ENCODE data around the gene KCNH1.
A peak's percentile ranks its signal among the peaks of the same experiment; 100 is the strongest.
"Not testable (repeated sequence)": the region's sequence is repeated elsewhere in the genome, so short reads cannot be mapped to it uniquely, and the experiment has no call there.

The KCNH1 gene

GRCh38 chr1:210995931-210996330 lies 138.0 kb downstream of the KCNH1 start:
- not testable (repeated sequence) for DNase-seq

GRCh38 chr1:210992837-210993236 lies 141.1 kb downstream of the KCNH1 start:
- no peak for DNase-seq

- DNase-seq = peak; percentile 86
Measured at GRCh38 chr1:210989905-210990304, 144.0 kb downstream of the KCNH1 start.

GRCh38 chr1:210981490-210981889 lies 152.5 kb downstream of the KCNH1 start:
- no peak for DNase-seq

- no peak for DNase-seq
Measured at GRCh38 chr1:210980082-210980481, 153.9 kb downstream of the KCNH1 start.

GRCh38 chr1:210978974-210979354 lies 155.0 kb downstream of the KCNH1 start:
- DNase-seq = no peak

- no peak for DNase-seq
Measured at GRCh38 chr1:210978316-210978973, 155.5 kb downstream of the KCNH1 start.

- DNase-seq = no peak
Measured at GRCh38 chr1:210951279-210951678, 182.7 kb downstream of the KCNH1 start.

- not testable (repeated sequence) for DNase-seq
Measured at GRCh38 chr1:210949940-210950546, 183.9 kb downstream of the KCNH1 start.

- DNase-seq = no peak
Measured at GRCh38 chr1:210949489-210949888, 184.5 kb downstream of the KCNH1 start.

GRCh38 chr1:210949039-210949438 lies 184.9 kb downstream of the KCNH1 start:
- DNase-seq = no peak

- DNase-seq = no peak
Measured at GRCh38 chr1:210944252-210944651, 189.7 kb downstream of the KCNH1 start.

GRCh38 chr1:210942513-210942912 lies 191.4 kb downstream of the KCNH1 start:
- DNase-seq = no peak

- DNase-seq = no peak
Measured at GRCh38 chr1:210940081-210940617, 193.8 kb downstream of the KCNH1 start.

GRCh38 chr1:210938416-210938925 lies 195.5 kb downstream of the KCNH1 start:
- DNase-seq = no peak

- DNase-seq = no peak
Measured at GRCh38 chr1:210937846-210938245, 196.1 kb downstream of the KCNH1 start.

- DNase-seq = no peak
Measured at GRCh38 chr1:210935905-210936304, 198.0 kb downstream of the KCNH1 start.

GRCh38 chr1:210932104-210932503 lies 201.8 kb downstream of the KCNH1 start:
- DNase-seq = no peak

- DNase-seq = no peak
Measured at GRCh38 chr1:210922666-210923065, 211.3 kb downstream of the KCNH1 start.

GRCh38 chr1:210920716-210921694 lies 212.9 kb downstream of the KCNH1 start:
- DNase-seq = no peak

- DNase-seq = no peak
Measured at GRCh38 chr1:210920258-210920657, 213.7 kb downstream of the KCNH1 start.

- no peak for DNase-seq
Measured at GRCh38 chr1:210918893-210919292, 215.1 kb downstream of the KCNH1 start.

GRCh38 chr1:210917560-210918169 lies 216.3 kb downstream of the KCNH1 start:
- DNase-seq = no peak
